Mesendoderm (in vitro differentiated cells): ENCODE measurements around the gene DUSP9.
A peak's percentile ranks its signal among the peaks of the same experiment; 100 is the strongest.
"Not testable (repeated sequence)": the region's sequence is repeated elsewhere in the genome, so short reads cannot be mapped to it uniquely, and the experiment has no call there.

Experiments
- DNase-seq: peaks from one replicate; pipeline ENCODE4 v3.0.0; 2013
- H2AK5ac ChIP-seq: 2 replicates; pipeline ENCODE4 v1.6.1; 2013; ENCODE audit warnings: low read length, inconsistent platforms
- H2BK120ac ChIP-seq: 2 replicates; pipeline ENCODE4 v1.6.1; 2013; ENCODE audit warnings: low read depth, mild to moderate bottlenecking, low read length, moderate library complexity, mixed read lengths
- H2BK15ac ChIP-seq: replicated peaks from 2 replicates; pipeline ENCODE4 v1.6.1; 2013; ENCODE audit warnings: low read depth, mild to moderate bottlenecking, moderate library complexity
- H2BK5ac ChIP-seq: 2 replicates; pipeline ENCODE4 v1.6.1; 2013; ENCODE audit warnings: low read length, inconsistent platforms
- H3K18ac ChIP-seq: 2 replicates; pipeline ENCODE4 v1.6.1; 2013; ENCODE audit warnings: mild to moderate bottlenecking, low read length, mixed read lengths
- H3K23ac ChIP-seq: one replicate; pipeline ENCODE4 v1.6.1; 2013; ENCODE audit warnings: low read length
- H3K27ac ChIP-seq: 2 replicates; pipeline ENCODE4 v1.5.1; 2013; ENCODE audit warnings: low read depth, mild to moderate bottlenecking, inconsistent platforms, low read length, moderate library complexity
- H3K27me3 ChIP-seq: 2 replicates; pipeline ENCODE4 v1.6.1; 2013; ENCODE audit warnings: low read length, control low read depth, mild to moderate bottlenecking, inconsistent platforms; ENCODE audit not compliant: insufficient read depth, poor library complexity
- H3K36me3 ChIP-seq: 2 replicates; pipeline ENCODE4 v1.6.1; 2013; ENCODE audit warnings: low read length, inconsistent platforms; ENCODE audit not compliant: control insufficient read depth, insufficient read depth
- H3K4ac ChIP-seq: one replicate; pipeline ENCODE4 v1.6.1; 2013; ENCODE audit warnings: low read depth, mild to moderate bottlenecking, low read length, moderate library complexity
- H3K4me1 ChIP-seq: 2 replicates; pipeline ENCODE4 v1.6.1; 2013; ENCODE audit warnings: low read depth, low read length, inconsistent platforms; ENCODE audit not compliant: control insufficient read depth
- H3K4me2 ChIP-seq: 2 replicates; pipeline ENCODE4 v1.6.1; 2013; ENCODE audit warnings: low read length
- H3K4me3 ChIP-seq: 2 replicates; pipeline ENCODE4 v1.5.1; 2013; ENCODE audit warnings: mild to moderate bottlenecking, low read length
- H3K56ac ChIP-seq: one replicate; pipeline ENCODE4 v1.6.1; 2013; ENCODE audit warnings: low read length
- H3K79me1 ChIP-seq: 2 replicates; pipeline ENCODE4 v1.6.1; 2013; ENCODE audit warnings: low read length, inconsistent platforms
- H3K79me2 ChIP-seq: 2 replicates; pipeline ENCODE4 v1.6.1; 2013; ENCODE audit warnings: mild to moderate bottlenecking, low read length; ENCODE audit not compliant: control insufficient read depth, insufficient read depth
- H3K9ac ChIP-seq: 2 replicates; pipeline ENCODE4 v1.6.1; 2013; ENCODE audit warnings: low read length, inconsistent platforms
- H4K5ac ChIP-seq: one replicate; pipeline ENCODE4 v1.6.1; 2013; ENCODE audit warnings: low read length
- H4K8ac ChIP-seq: one replicate; pipeline ENCODE4 v1.6.1; 2013; ENCODE audit warnings: low read depth, mild to moderate bottlenecking, control low read depth, low read length, moderate library complexity
- WGBS: extraction: QIAGEN DNeasy Blood & Tissue Kit; methylation state at CpG from one replicate; pipeline ENCODE4 v1.1.7; 2013; ENCODE audit warnings: low lambda C conversion rate, missing lambda C conversion rate; ENCODE audit not compliant: insufficient coverage; ENCODE audit errors: extremely low coverage; 5-methylcytosine and 5-hydroxymethylcytosine counted together

DUSP9 gene

DNA sequence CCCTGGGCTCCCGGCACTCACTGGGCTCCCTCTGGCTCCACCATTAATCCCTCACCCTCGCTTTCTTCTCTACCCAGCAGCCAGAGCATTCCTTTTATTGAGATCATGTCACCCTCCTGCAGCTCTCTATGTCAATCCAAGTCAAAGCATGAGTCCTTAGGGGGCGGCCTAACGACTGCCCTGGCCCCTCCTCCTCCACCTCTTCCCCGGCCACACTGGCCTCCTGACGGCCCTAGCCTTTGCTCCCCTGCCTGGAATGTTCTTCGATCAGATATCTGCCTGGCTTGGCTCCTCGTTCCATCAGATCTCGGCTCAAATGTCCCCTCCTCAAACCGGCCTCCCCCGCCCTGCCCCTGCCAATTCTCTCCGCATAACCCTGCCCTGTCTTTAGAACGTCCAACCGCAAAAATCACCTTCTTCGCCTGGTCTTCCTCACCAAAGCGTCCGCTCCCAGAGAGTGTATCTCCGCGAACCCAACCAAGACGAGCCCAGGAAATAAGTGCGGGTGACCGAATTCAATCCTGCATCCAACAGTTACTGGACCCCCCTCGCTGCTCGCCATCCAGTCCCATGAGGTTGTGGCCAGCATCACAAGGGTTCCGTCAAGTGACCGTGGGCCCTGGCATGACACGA is 27.3 kb downstream of the DUSP9 start:
- Histone ChIP-seq H3K4ac (no peak overlapping the region), H3K9ac (no peak overlapping the region), H3K4me3 (no peak overlapping the region), H2BK120ac (no peak overlapping the region), H4K5ac (no peak overlapping the region), H3K79me1 (no peaks in the 10 kb centered on the region), H2AK5ac (no peak overlapping the region), H3K56ac (no peak overlapping the region), H3K23ac (no peak overlapping the region), H2BK5ac (no peak overlapping the region), H3K36me3 (no peaks in the 10 kb centered on the region), H3K4me1 (no peaks in the 10 kb centered on the region), H3K4me2 (no peak overlapping the region), H3K27ac (no peak overlapping the region), H4K8ac (no peak overlapping the region), H3K18ac (no peak overlapping the region), H3K27me3 (no peaks in the 10 kb centered on the region), H2BK15ac (no peak overlapping the region), H3K79me2 (no peaks in the 10 kb centered on the region)
- DNase-seq, result peak; percentile 58
- WGBS, result no CpG with 5 or more reads among the region's 27 CpGs

DNA sequence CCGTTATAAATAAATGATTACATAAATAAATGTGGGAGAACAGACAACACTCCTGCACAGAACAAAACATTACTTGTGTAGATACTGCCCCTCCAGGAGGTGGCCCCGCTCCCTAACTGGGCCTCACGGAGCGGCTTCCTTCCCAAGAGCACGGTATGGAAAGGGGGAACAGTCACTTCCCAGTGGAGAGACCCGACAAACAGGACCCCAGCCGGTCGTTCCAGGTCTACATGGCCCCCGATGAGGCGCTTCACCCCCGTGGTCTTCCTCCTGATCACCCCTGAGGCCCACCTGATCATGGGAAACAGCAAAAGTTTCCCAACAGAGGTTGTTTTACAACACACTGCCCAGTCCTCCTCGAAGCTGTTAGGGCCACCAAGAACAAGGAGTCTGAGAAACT is 34.2 kb downstream of the DUSP9 start:
- no peak overlapping the region for H3K4ac ChIP-seq
- no peak overlapping the region for H2AK5ac ChIP-seq
- no peaks in the 10 kb centered on the region for H3K4me1 ChIP-seq
- DNase-seq, result no peak
- no peak overlapping the region for H4K8ac ChIP-seq
- H3K23ac ChIP-seq, result no peak overlapping the region
- no peaks in the 10 kb centered on the region for H3K79me1 ChIP-seq
- H2BK120ac ChIP-seq, result no peak overlapping the region
- H3K4me2 ChIP-seq, result no peak overlapping the region
- H3K4me3 ChIP-seq, result no peak overlapping the region
- no peak overlapping the region for H2BK5ac ChIP-seq
- H2BK15ac ChIP-seq, result no peak overlapping the region
- H3K9ac ChIP-seq, result no peak overlapping the region
- WGBS, result no CpG with 5 or more reads among the region's 12 CpGs
- no peaks in the 10 kb centered on the region for H3K27me3 ChIP-seq
- H3K27ac ChIP-seq, result no peak overlapping the region
- H3K18ac ChIP-seq, result no peak overlapping the region
- no peak overlapping the region for H4K5ac ChIP-seq
- no peaks in the 10 kb centered on the region for H3K79me2 ChIP-seq
- no peaks in the 10 kb centered on the region for H3K36me3 ChIP-seq
- no peak overlapping the region for H3K56ac ChIP-seq

DNA sequence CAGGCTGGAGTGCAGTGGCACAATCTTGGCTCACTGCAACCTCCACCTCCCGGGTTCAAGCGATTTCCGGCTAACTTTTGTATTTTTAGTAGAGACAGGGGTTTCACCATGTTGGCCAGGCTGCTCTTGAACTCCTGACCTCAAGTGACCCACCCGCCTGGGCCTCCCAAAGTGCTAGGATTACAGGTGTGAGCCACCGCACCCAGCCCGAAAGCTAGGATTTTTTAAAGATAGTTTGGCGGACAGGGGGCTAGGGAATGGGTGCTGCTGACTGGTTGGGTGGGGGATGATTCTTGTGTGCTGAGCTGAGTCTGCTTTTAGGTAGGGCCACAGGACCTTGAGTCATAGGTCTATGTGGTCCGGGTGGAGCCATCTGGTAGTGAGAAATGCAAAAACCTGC is 36.5 kb downstream of the DUSP9 start:
- H3K18ac ChIP-seq, H4K5ac ChIP-seq, H3K9ac ChIP-seq, H3K56ac ChIP-seq, H3K4me1 ChIP-seq, H3K36me3 ChIP-seq, DNase-seq, H4K8ac ChIP-seq, H3K27me3 ChIP-seq, H2BK120ac ChIP-seq, H2AK5ac ChIP-seq, H3K79me1 ChIP-seq, H3K4me3 ChIP-seq, H3K4me2 ChIP-seq, H2BK15ac ChIP-seq, H3K4ac ChIP-seq, H3K27ac ChIP-seq, H2BK5ac ChIP-seq, H3K79me2 ChIP-seq, H3K23ac ChIP-seq: not testable (repeated sequence)
- WGBS, result no CpG with 5 or more reads among the region's 8 CpGs

DNA sequence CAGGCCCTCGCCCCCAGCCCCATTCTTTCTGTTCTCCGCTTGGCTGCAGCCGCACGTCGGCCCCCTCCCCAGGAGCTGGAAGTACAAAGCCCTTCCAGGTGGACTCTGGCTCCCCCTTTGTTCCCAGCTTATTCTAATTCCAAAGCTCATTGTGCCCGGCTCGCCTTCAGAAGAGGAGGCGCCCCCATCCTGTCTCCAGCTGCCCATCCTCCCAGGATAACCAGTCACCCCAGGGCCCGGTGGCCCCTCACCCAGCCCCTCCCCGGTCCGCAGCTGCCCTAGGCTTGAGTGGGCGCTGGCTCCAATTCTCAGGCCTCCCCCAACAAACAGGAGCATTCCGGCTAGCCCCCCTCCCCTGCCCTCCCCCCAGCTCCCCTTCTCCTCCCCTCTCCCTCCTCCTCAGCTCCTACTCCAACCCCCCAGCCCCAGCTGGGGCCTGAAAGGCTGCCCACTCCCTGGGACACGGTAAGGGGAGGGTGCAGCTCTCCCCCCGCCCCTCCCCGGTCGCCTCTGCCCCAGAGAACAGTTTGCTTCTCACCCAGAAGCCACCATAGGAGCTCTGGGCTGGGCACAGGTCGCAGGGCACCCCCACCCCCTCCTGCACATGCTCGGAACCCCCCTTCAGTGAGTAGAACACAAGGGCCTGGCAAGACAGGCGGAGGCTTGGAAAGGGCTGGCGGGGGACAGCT is 37.6 kb downstream of the DUSP9 start:
- no peak overlapping the region for H4K5ac ChIP-seq
- H2AK5ac ChIP-seq, result no peak overlapping the region
- H2BK120ac ChIP-seq, result no peak overlapping the region
- no peak overlapping the region for H3K23ac ChIP-seq
- H3K4me2 ChIP-seq, result no peak overlapping the region
- no peak overlapping the region for H4K8ac ChIP-seq
- H2BK15ac ChIP-seq, result no peak overlapping the region
- H3K27ac ChIP-seq, result peak overlapping the region; percentile 28
- H3K4me1 ChIP-seq, result no peaks in the 10 kb centered on the region
- H3K79me1 ChIP-seq, result no peaks in the 10 kb centered on the region
- H3K79me2 ChIP-seq, result no peaks in the 10 kb centered on the region
- H3K36me3 ChIP-seq, result no peaks in the 10 kb centered on the region
- H2BK5ac ChIP-seq, result no peak overlapping the region
- H3K27me3 ChIP-seq, result no peaks in the 10 kb centered on the region
- H3K9ac ChIP-seq, result no peak overlapping the region
- peak overlapping the region; percentile 32 for H3K18ac ChIP-seq
- peak; percentile 34 for DNase-seq
- H3K4ac ChIP-seq, result peak overlapping the region; percentile 44
- peak overlapping the region; percentile 50 for H3K56ac ChIP-seq
- WGBS, result no CpG with 5 or more reads among the region's 21 CpGs
- no peak overlapping the region for H3K4me3 ChIP-seq

DNA sequence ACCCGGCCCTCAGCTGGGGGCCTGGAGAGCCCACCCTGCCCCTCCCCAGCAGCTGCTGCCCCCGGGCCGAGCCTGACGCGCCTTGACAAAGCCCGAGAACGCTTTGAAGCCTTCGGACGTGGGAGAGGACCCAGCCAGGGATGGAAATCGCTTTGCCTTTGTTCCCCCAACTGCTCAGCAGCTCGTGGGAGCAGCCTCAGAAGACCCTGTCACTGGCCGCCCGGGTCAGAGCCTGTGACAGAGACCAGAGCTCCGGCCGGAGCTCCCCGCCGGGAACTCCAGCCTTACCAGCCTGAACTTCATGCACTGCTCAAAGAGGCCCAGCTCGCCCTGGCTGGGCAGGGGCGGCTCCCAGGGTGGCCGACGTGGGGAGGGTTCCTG is 38.1 kb downstream of the DUSP9 start:
- Histone ChIP-seq H2BK120ac (no peak overlapping the region), H3K27me3 (no peaks in the 10 kb centered on the region), H3K23ac (no peak overlapping the region), H2AK5ac (no peak overlapping the region), H3K4me3 (no peak overlapping the region), H2BK15ac (no peak overlapping the region), H3K27ac (peak overlapping the region; percentile 28), H3K4me2 (no peak overlapping the region), H3K79me1 (no peaks in the 10 kb centered on the region), H3K18ac (peak overlapping the region; percentile 32), H3K4ac (peak overlapping the region; percentile 44), H3K9ac (no peak overlapping the region), H3K4me1 (no peaks in the 10 kb centered on the region), H4K5ac (no peak overlapping the region), H2BK5ac (no peak overlapping the region), H3K79me2 (no peaks in the 10 kb centered on the region), H3K56ac (peak overlapping the region; percentile 50), H3K36me3 (no peaks in the 10 kb centered on the region), H4K8ac (peak overlapping the region; percentile 56)
- no CpG with 5 or more reads among the region's 21 CpGs for WGBS
- no peak for DNase-seq
